Dedifferentiated amniotic fluid mesenchymal stem cell (primary cell): ENCODE measurements around the gene FAF2.

Experiments
- DNase-seq: peaks from one replicate; pipeline ENCODE4 v3.0.0-alpha.2; 2016; ENCODE audit errors: extremely low spot score

Gene FAF2

GRCh38 chr5:176530983-176531901 lies 83.1 kb downstream of the FAF2 start:
- DNase-seq, result no peak

GRCh38 chr5:176531902-176532493 lies 83.8 kb downstream of the FAF2 start:
- no peak for DNase-seq

- no peak for DNase-seq
Observed at GRCh38 chr5:176532795-176533194, 84.6 kb downstream of the FAF2 start.

- no peak for DNase-seq
Observed at GRCh38 chr5:176533390-176533789, 85.2 kb downstream of the FAF2 start.

GRCh38 chr5:176533894-176534611 lies 85.9 kb downstream of the FAF2 start:
- no peak for DNase-seq

GRCh38 chr5:176534640-176535039 lies 86.5 kb downstream of the FAF2 start:
- no peak for DNase-seq

- DNase-seq, result no peak
Observed at GRCh38 chr5:176535101-176535663, 87.0 kb downstream of the FAF2 start.

GRCh38 chr5:176535664-176536131 lies 87.5 kb downstream of the FAF2 start:
- DNase-seq, result no peak

GRCh38 chr5:176536132-176536901 lies 88.1 kb downstream of the FAF2 start:
- peak; percentile 54 for DNase-seq

- peak; percentile 95 for DNase-seq
Observed at GRCh38 chr5:176536902-176537553, 88.8 kb downstream of the FAF2 start, which contains the start of gene RNF44. RNF44 (minus strand) TSS chr5:176537402; CDS start chr5:176532472, 4,930 bp downstream.

GRCh38 chr5:176537554-176538229 lies 89.5 kb downstream of the FAF2 start:
- DNase-seq, result peak; percentile 99

- DNase-seq, result no peak
Observed at GRCh38 chr5:176538230-176538988, 90.2 kb downstream of the FAF2 start.

GRCh38 chr5:176538989-176539384 lies 90.8 kb downstream of the FAF2 start:
- DNase-seq, result no peak

GRCh38 chr5:176540476-176540899 lies 92.3 kb downstream of the FAF2 start:
- DNase-seq, result no peak

GRCh38 chr5:176540956-176541337 lies 92.8 kb downstream of the FAF2 start:
- DNase-seq, result no peak

GRCh38 chr5:176541338-176542134 lies 93.4 kb downstream of the FAF2 start:
- DNase-seq, result no peak

GRCh38 chr5:176542135-176542595 lies 94.0 kb downstream of the FAF2 start:
- DNase-seq, result no peak
